GM21576 (cell line): ENCODE data around the gene RNF215.
"Not testable (repeated sequence)": the region's sequence is repeated elsewhere in the genome, so short reads cannot be mapped to it uniquely, and the experiment has no call there.

ENCODE experiments used
- ATAC-seq: cut with Tn5 transposase; IDR thresholded peaks from one replicate; pipeline ENCODE4 v1.9.1; 2021; ENCODE audit warnings: mild to moderate bottlenecking, moderate library complexity; ENCODE audit not compliant: unreplicated experiment

The RNF215 gene

GRCh38 chr22:30365891-30366290 lies 21.3 kb downstream of the RNF215 start:
- no peak for ATAC-seq

- ATAC-seq, result no peak
Observed at GRCh38 chr22:30362651-30363281, 24.4 kb downstream of the RNF215 start.

DNA sequence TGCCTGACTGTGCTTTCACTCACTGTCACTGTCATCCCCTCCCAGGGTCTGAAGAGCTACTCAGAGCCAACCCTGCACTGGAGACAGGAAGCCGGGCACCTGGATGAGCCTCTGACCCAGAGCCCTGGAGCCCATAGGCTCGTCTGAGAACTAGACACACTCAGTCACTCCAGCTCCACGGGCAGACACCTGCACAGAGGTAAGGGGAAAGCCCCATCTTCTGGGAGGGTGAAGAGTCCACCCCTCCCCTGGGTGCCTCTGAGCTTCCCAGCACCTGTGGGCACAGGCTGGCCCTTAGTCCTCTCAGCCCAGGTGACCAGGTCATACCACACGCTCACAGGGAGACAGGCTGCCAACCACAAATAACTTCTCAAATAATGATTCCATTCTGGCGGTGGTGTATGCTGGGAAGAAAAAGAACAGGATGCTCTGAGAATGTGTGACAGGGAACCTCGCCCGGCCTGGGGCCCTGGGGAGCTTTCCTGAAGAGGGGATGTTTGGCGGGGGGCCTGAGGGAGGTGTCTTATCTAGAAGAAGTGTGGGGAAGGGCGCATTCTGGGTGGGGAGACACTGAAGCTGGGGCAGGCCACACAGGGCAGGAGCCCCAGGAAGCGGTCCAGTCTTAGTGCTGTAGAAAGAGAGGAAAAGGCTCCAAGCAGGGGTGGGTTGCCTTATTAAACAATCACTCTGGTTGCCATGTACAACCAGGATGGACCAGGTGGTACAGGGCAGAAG lies 25.1 kb downstream of the RNF215 start:
- ATAC-seq, result no peak

GRCh38 chr22:30358541-30358940 lies 28.7 kb downstream of the RNF215 start:
- ATAC-seq, result no peak

DNA sequence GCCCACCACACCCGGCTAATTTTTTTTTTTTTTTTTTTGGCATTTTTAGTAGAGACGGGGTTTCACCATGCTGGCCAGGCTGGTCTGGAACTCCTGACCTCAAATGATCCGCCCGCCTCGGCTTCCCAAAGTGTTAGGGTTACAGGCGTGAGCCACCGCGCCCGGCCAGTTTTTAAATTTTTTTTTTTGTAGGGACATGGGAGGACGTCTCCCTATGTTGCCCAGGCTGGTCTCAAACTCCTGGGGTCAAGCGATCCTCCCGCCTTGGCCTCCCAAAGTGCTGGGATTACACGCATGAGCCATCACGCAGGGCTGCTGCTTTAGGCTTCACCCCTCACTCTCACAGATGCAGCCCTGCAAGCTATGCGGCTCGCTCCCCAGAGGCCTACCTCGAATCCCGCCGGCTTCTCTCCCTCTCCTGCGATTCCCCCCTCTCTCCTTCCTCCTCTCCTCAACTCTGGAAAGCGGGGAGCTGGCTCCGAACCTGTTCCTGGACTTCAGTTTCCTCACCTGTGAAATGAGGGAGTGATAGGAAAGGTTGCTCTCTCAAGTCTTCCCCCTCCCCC lies 29.5 kb downstream of the RNF215 start:
- no peak for ATAC-seq

DNA sequence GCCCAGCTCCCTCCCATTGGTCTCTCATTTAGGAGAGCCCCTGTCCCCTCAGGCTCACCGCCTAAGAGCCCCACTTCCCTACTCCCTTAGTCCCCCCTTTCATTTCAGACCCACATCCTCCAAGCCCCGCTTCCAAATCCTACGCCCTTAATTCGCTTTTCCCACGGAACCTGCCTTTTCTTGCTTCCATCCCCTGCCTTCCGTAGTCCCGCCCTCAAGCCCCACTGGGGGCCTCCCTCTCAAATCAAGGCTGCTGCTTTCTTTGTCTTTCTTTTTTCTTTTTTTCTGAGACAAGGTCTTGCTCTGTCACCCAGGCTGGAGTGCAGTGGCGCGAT lies 30.0 kb downstream of the RNF215 start:
- ATAC-seq, result no peak

DNA sequence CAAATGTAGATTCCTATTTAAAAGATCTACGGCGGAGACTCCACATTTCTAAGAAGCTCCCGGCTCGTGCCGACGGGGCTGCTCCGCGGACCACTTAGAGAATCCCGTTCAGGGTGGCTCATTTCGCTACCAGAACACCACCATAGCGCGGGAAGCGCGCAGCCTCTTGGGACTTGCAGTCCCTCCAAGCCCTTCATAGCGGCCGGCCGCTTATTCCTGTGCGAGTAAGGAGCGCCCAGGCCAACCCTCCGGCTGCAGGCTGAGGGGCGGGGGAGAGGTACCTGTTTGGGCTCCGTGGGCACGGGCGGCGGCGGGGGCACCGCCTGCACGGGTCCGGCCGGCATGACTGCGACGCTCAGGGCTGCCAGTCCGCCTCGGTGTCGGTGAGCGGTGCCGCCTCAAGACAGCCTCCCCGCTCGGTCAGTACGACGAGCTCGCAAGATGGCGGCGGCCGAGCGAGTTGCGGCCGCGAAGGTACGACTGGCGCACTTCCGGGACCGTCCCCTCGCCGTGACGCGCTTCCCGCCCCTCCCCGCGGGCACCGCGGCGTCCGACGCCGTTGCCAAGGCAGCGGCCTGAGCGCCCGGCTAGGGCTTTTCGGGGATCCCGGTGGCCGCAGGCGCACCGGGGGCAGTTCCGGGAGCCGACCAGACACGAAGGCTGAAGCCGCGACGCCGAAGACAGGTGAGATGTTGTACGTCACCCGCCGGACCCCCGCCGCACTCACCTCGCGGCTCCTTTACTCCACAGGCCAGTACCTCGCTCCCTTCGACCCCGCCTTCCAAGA lies 30.6 kb downstream of the RNF215 start, which contains the start of the genes CCDC157 and SF3A1:
TSS of gene CCDC157 (plus strand) at position 559 of the 787 bp plus-strand sequence. CDS start 8,994 bp downstream, outside the sequence.
TSS of gene SF3A1 (minus strand) at position 446 of the 787 bp plus-strand sequence. CDS start at position 344, 102 bp downstream.
- ATAC-seq, result peak; percentile 77

GRCh38 chr22:30354644-30355043 lies 32.6 kb downstream of the RNF215 start:
- ATAC-seq, result no peak

DNA sequence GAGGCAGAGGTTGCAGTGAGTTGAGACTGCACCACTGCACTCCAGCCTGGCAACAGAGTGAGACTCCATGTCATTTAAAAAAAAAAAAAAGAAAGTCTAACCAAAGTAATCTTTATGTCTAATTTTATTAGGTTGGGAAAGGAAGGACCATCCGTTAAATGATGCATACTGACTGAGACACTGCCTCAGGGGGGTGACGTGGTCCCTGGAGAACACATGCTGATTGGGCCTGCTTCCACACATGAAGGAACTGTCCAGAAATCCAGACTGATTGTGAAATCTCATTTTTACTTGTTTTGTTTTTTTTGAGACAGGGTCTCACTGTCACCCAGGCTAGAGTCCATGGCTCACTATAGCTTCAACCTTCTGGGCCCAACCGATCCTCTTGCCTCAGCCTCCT lies 36.0 kb downstream of the RNF215 start:
- ATAC-seq, result no peak

- no peak for ATAC-seq
Observed at GRCh38 chr22:30348809-30349208, 38.4 kb downstream of the RNF215 start.

- no peak for ATAC-seq
Observed at GRCh38 chr22:30348404-30348803, 38.8 kb downstream of the RNF215 start.

GRCh38 chr22:30347255-30347892 lies 39.8 kb downstream of the RNF215 start:
- no peak for ATAC-seq

DNA sequence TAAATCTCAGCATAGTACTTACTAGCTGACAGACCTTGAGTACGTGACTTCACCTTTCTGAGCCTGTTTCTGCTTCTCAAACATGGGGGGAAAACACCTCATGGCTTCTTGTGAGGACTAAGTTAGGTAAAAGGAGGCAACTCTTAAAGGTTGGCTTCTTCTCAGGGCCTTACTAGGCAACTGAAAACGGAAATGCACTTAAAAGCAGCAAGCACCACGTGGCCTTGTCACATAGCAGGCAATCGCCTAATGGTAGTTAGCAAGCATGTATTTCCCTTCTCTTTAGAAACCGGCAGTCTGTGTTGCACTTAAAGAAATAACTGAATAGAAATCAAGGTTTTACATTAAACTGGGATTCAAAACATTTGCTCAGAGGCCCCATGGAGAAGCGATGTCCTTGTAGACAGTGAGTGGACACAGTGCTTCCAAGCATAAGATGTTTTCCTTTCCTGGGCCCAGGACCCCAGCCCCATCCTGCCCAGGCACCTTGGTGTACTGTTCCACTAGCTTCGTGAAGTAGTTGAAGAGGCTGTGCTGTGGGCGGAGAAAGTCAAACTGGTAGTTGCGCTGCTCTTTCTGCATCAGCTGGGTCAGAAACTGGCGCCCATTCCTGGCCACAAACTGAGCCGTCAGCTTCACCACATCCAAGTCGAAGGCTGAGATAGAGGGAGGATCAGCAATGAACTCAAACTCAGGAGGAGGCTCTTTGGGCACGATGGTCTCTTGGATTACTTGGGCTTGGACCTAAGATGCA lies 42.6 kb downstream of the RNF215 start:
- ATAC-seq, result no peak

- ATAC-seq, result no peak
Observed at GRCh38 chr22:30340911-30341685, 46.1 kb downstream of the RNF215 start.

- ATAC-seq, result no peak
Observed at GRCh38 chr22:30338802-30339201, 48.4 kb downstream of the RNF215 start.

- ATAC-seq, result not testable (repeated sequence)
Observed at GRCh38 chr22:30338341-30338740, 48.9 kb downstream of the RNF215 start.

DNA sequence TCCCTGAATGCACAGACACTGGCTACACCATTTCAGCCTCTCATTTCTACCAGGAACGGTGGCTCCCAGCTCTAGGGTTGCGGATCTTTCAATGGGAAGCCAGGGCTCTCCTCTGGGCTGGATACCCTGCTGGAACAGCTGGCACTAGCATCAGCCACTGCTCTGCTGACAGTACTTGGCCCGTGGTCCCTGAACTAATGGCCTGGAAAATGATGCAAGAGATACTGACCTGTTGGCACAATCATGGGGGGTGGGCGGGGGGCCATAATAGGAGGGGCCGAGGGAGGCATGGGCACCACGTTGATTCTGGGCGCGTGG lies 49.8 kb downstream of the RNF215 start:
- ATAC-seq, result no peak

DNA sequence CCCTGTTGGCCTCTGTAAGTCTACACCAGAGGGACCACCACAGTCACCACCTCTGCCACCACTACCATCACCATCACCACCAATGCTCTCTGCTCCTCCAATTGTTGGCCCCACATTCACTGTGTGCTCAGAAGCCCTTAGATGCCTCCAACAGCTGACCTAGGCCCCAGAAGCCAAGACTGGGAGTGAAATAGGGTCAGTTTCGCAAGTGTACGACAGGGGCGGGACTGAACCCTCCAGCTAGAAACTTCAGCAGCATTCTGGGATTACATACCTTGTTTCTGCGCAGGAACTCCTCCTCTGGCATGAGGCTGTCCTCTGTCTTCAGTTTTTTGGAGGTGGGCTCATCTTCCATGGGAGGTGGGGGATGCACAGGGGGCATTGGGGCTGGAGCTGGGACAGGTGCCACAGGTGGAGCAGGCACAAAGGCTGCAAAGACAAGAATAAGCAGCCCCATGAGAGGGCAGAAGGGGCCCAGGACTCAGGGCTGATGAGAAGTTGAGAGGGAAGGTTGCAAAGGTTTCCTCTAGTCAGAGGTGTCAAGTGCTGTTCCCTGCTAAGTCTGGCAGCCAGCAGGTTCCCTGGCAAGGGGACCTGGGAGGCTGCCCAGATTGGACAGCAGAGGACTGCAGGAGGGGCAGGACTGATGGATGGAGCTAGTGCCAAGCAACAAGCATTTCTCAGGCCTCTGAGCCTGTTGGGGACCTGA lies 50.3 kb downstream of the RNF215 start:
- no peak for ATAC-seq

DNA sequence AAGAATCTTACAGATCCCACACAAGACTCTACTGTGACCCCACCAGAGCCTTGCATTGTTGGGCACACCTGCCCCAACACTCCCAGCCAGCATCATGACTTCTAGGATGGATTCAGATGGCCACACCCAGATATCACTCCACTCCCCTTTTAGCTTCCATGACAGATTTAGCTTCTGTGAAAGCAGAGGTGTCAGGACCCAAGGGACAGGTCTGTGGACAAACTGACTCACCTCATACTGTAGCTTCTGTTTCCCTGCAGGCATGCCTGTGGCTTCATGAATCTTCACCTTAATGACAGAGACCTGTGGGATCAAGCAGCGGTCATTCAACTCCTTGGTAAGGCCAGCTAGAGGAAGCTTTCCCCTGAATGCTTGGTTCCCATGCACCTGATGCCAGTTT lies 52.0 kb downstream of the RNF215 start:
- no peak for ATAC-seq
